ENCODE data around the gene WDR27. TPM values are rescaled to one million over a fixed set of nuclear protein-coding genes. Genes with fewer than 3 reads are reported as not detected.

The WDR27 gene
- total and polyA plus RNA-seq, 9 donors: 16.6 to 53.4 (median 38.7) TPM

DNA sequence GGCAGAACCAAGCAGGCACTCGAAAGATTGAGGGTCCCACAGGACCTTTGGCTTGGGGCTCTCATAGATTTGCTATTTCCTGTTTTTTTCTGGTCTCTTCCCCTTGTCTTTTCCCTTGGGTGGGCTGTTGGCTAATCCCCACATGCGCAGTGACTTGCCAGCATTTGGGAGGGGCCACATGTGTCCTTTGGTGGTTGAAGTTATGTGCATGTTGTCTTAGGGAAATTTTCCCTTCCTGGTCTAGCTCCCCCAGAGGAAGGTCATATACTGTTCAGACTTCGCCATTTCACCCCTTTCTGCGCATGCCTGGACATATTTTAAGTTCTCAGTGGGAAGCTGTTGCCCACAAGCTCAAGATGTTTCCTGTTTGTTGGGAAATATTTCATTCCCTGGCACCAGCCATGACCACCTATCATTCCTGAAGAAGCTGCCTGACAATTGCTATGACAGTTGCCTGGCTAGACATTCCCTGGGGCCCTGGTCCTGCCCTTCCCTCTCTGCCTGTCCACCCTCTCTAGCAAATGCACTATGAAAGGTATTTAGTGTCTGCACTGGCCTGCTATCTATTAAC lies 292.0 kb downstream of the WDR27 start:
- no peak for TF ChIP-seq POLR2A (IDR thresholded peaks at IDR 0.05)
- TF ChIP-seq, protein P1, sequence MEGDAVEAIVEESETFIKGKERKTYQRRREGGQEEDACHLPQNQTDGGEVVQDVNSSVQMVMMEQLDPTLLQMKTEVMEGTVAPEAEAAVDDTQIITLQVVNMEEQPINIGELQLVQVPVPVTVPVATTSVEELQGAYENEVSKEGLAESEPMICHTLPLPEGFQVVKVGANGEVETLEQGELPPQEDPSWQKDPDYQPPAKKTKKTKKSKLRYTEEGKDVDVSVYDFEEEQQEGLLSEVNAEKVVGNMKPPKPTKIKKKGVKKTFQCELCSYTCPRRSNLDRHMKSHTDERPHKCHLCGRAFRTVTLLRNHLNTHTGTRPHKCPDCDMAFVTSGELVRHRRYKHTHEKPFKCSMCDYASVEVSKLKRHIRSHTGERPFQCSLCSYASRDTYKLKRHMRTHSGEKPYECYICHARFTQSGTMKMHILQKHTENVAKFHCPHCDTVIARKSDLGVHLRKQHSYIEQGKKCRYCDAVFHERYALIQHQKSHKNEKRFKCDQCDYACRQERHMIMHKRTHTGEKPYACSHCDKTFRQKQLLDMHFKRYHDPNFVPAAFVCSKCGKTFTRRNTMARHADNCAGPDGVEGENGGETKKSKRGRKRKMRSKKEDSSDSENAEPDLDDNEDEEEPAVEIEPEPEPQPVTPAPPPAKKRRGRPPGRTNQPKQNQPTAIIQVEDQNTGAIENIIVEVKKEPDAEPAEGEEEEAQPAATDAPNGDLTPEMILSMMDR (IDR thresholded peaks at IDR 0.05): no peak
- TF ChIP-seq EP300 (IDR thresholded peaks at IDR 0.05): no peak
- WGBS, 3 donors: 93 to 96% (median 96%) methylated on average over 4 of the region's 4 CpGs

DNA sequence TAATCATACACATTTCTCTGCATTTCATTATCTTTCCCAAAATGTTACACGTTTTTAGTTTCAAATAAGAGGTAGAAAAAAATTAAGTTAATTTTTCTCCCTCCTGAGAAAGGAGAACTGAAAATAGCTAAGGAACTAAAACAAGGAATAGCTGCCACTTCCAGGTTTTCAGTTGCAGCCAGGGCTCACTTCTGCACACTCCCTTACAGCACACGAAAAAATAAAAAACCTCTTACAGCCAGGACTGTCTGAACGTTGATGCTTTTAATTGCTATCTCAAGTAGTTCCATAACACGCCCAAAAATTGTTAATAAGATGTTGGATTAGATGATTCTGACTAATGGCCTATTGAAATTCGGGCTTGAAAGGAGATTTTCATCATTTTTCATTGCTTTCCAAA lies 294.5 kb downstream of the WDR27 start:
- TF ChIP-seq EP300 (IDR thresholded peaks at IDR 0.05) (no peak), POLR2A (IDR thresholded peaks at IDR 0.05) (no peak)
- TF ChIP-seq, protein P1 (IDR thresholded peaks at IDR 0.05): no peak
- peak overlapping the region in 1 of 2 donors; percentile 4 for H3K27ac ChIP-seq
- peaks cover 3% of the 10 kb centered on the region for H3K4me1 ChIP-seq (ENCODE audit: insufficient read depth)
- H3K9me3 ChIP-seq: no peaks in the 10 kb centered on the region
- intact Hi-C loops (cut with DNase I): no loop called here
- no peak for DNase-seq
- no peak overlapping the region for H3K4me3 ChIP-seq
- H3K36me3 ChIP-seq: no peaks in the 10 kb centered on the region
- H3K27me3 ChIP-seq: no peaks in the 10 kb centered on the region
- WGBS, 3 donors: 6 to 10% (median 9%) methylated on average over 5 of the region's 5 CpGs

More for the DNA sequence above, 292.0 kb downstream of the WDR27 start:
- Histone ChIP-seq H3K9me3 (no peaks in the 10 kb centered on the region), H3K4me1 (ENCODE audit: insufficient read depth) (peaks cover 3% of the 10 kb centered on the region), H3K27me3 (no peaks in the 10 kb centered on the region), H3K36me3 (no peaks in the 10 kb centered on the region), H3K4me3 (no peak overlapping the region), H3K27ac (no peak overlapping the region)
- intact Hi-C loops (cut with DNase I): no loop called here
- no peak for DNase-seq

Other genes with a start within 250 kb of the WDR27 start
- 10 to 100 TPM; 22.9 to 32.7 (median 27.9) TPM for gene C6orf120, start 97 bp upstream of the WDR27 start, total RNA-seq
- gene C6orf120, start 97 bp upstream of the WDR27 start, polyA plus RNA-seq: 10 to 100 TPM; 13.3 to 16.6 TPM
- gene PHF10, start 22.5 kb upstream of the WDR27 start, total RNA-seq: 10 to 100 TPM; 59.3 to 94.1 (median 70.0) TPM
- 100 to 1,000 TPM in 1 of 2 donors, 10 to 100 TPM in 1; 37.9 to 102 TPM for gene PHF10, start 22.5 kb upstream of the WDR27 start, polyA plus RNA-seq
- 1 to 10 TPM; 2.0 to 4.6 (median 3.1) TPM for gene DYNLT2, start 49.5 kb upstream of the WDR27 start, total RNA-seq
- gene DYNLT2, start 49.5 kb upstream of the WDR27 start, polyA plus RNA-seq: 1 to 10 TPM; 1.7 to 2.9 TPM
- 10 to 100 TPM; 15.9 to 38.0 (median 27.0) TPM for gene ERMARD, start 49.6 kb upstream of the WDR27 start, total RNA-seq
- 10 to 100 TPM; 19.4 to 31.7 TPM for gene ERMARD, start 49.6 kb upstream of the WDR27 start, polyA plus RNA-seq